Activated CD4-positive, alpha-beta memory T cell treated with anti-CD3 and anti-CD28 coated beads for 36 hours (primary cell): ENCODE data around the gene ARNT2. TPM values are rescaled to one million over a fixed set of nuclear protein-coding genes. Genes with fewer than 3 reads are reported as not detected.

ENCODE experiments used
- CTCF ChIA-PET: fragments of 350-600 bp; sonication (Branson Sonifier 250); formaldehyde crosslinking; loops from one replicate; lab custom pipeline; 2021; ENCODE audit warnings: antibody characterized with exemption, inconsistent platforms; lab: Charles Lee
- POLR2A ChIA-PET: fragments of 350-600 bp; sonication (Branson Sonifier 250); formaldehyde crosslinking; loops from one replicate; lab custom pipeline; 2021; ENCODE audit warnings: antibody characterized with exemption; lab: Charles Lee
- DNase-seq: peaks from one replicate; pipeline ENCODE4 v3.0.0-alpha.2; 2020
- H3K27ac Mint-ChIP-seq: one replicate; pipeline ENCODE4 v1.8.0; 2021; ENCODE audit warnings: mixed read lengths
- H3K27me3 Mint-ChIP-seq: one replicate; pipeline ENCODE4 v1.8.0; 2021; ENCODE audit warnings: mixed read lengths
- H3K36me3 Mint-ChIP-seq: one replicate; pipeline ENCODE4 v1.8.0; 2021; ENCODE audit warnings: mixed read lengths
- H3K4me1 Mint-ChIP-seq: one replicate; pipeline ENCODE4 v1.8.0; 2021; ENCODE audit warnings: low read depth, mixed read lengths
- H3K4me3 Mint-ChIP-seq: one replicate; pipeline ENCODE4 v1.8.0; 2021; ENCODE audit warnings: mild to moderate bottlenecking, mixed read lengths
- H3K9me3 Mint-ChIP-seq: one replicate; pipeline ENCODE4 v1.8.0; 2021; ENCODE audit warnings: mixed read lengths
- intact Hi-C: fragments of 100-400 bp; cut with micrococcal nuclease; formaldehyde crosslinking; loops from one replicate; pipeline ENCODE4 v1.15.1; 2023
- total RNA-seq, 2 experiments: library from RNA; stranded (reverse); gene quantifications; one replicate each; pipeline ENCODE4 v1.2.3, GENCODE V29; 2021

The ARNT2 gene
- total RNA-seq, 2 experiments from 2014 or later, result 0.10 to 0.38 TPM

DNA sequence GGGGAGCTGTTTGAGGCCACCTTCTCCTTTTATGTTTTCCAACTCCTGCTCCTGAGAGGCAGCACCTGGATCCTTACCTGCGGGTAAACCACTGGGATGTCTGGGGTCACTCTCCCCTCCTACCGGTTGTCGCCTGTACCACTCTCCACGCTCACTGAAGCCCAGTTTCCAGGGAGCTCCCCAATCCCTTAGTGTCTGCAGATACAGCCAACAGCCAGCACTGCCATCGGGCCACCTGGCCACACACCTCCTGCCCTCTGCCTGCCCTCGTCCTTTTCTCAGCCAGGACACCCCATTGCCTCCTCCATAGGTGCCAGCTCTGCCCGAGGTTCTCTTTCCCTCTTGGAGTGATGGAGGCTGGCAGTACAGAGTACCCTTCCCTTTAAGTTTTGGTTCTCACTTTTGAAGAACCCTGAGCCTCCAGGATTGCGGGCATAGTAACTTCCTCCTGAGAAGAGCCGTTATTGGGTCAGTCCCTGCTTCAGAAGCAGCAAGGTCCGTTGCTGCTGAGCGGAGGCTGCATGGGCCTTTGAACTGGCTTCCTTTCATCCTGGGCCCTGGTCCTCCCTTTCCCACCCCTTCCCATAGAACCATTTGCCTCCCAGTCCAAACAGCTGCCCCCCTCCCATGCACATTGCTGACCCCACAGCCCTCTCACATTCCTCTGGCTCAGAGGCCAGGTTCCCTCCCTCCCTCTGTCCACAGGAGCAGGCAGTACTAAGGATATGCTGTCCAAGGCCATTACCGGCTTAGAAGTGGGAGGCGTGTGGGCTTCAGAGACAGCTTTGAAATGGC is 30.9 kb downstream of the ARNT2 start:
- H3K9me3 Mint-ChIP-seq, result no peaks in the 10 kb centered on the region
- intact Hi-C loops, result no loop called here
- H3K27ac Mint-ChIP-seq, result no peak overlapping the region
- ChIA-PET POLR2A (no interaction called here), CTCF (no interaction called here)
- H3K4me3 Mint-ChIP-seq, result no peak overlapping the region
- peaks cover 4% of the 10 kb centered on the region for H3K27me3 Mint-ChIP-seq
- no peaks in the 10 kb centered on the region for H3K36me3 Mint-ChIP-seq
- DNase-seq, result no peak
- peaks cover 1% of the 10 kb centered on the region for H3K4me1 Mint-ChIP-seq

DNA sequence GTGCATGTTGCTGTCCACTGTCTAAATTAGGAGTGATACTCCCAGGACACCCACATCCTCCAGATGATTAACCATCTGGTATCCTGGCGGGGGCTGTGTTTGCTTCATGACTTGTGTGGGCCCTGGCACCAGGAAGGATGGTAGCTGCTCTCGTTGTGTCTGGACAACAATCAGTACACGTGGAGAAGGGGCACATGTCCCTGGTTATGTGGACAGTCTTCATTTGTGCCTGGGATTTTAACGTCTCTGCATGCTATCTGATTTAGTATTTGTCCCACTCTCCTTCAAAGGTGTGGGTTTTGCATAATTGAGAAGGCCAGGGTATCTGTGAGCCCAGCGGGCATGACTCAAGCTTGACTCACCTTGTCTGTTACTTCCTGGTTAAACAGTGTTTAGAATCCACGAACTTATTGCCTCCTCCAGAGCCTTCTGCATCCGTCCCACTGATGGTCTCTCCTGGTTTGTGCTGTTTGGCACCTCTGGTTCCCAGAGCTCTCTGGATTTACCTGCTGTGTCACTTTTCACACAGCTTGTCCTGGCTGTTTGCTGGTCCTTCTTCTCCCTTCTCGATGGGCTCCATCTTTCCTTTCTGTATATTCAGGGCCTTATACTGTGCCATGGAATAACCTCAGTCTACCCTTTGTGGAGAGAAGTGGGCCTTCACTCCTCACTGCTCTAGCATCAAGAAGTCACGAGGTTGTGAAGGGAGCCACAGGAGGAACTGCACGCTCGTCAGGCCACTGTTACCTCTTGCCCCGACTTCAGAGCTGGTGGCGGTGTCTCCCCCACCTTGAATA is 32.5 kb downstream of the ARNT2 start:
- peaks cover 1% of the 10 kb centered on the region for H3K4me1 Mint-ChIP-seq
- intact Hi-C loops, result no loop called here
- H3K36me3 Mint-ChIP-seq, result no peaks in the 10 kb centered on the region
- no peaks in the 10 kb centered on the region for H3K9me3 Mint-ChIP-seq
- no peak overlapping the region for H3K4me3 Mint-ChIP-seq
- CTCF ChIA-PET, result no interaction called here
- peaks cover 8% of the 10 kb centered on the region for H3K27me3 Mint-ChIP-seq
- DNase-seq, result peak; percentile 14
- POLR2A ChIA-PET, result no interaction called here
- no peak overlapping the region for H3K27ac Mint-ChIP-seq

DNA sequence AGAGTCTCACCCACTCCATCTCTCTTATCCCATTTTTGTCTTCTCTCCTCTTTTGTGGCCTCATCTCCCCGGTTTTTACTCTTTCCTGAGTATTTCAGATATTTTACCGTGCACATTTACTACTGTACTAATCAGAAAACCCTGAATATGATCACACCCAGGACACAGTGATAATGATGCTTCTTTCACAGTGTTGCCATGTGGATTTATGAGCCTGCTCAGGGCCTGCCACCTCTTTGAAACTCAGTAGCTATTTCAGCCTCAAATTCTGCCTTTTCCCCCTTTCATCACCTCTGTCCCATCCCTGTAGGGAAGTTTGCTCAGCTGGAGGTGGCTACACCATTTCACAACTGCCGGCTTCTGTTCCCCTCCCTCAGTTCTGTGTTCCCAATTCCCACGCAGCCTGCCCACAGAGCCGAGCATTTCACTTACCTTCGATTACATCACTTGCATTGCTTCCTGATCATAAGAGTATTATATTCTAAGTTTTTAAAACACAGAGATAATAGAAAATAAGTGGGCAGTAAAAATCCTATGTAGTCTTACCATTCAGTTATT is 33.2 kb downstream of the ARNT2 start:
- no peak for DNase-seq
- peaks cover 11% of the 10 kb centered on the region for H3K27me3 Mint-ChIP-seq
- CTCF ChIA-PET, result no interaction called here
- H3K27ac Mint-ChIP-seq, result no peak overlapping the region
- H3K4me3 Mint-ChIP-seq, result no peak overlapping the region
- POLR2A ChIA-PET, result no interaction called here
- intact Hi-C loops, result no loop called here
- H3K36me3 Mint-ChIP-seq, result no peaks in the 10 kb centered on the region
- no peaks in the 10 kb centered on the region for H3K9me3 Mint-ChIP-seq
- peaks cover 1% of the 10 kb centered on the region for H3K4me1 Mint-ChIP-seq

DNA sequence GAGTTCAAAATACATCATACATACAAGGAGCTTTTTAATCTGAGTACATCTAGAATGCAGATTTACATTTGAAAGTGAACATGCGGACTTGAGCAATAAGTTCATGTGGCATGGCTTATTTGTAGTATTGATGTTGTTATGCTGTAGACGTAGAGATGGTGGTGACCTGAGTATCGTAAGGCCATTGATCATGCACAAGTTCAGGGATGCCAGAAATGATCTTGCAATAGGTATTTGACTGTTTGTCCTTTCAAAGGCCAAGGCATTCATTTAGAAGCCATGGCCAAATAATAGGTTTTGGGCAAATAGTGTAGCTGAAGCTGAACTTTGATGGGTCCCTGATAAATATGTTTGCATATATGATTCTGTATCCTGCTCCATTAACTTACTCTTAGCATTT is 35.0 kb downstream of the ARNT2 start:
- H3K36me3 Mint-ChIP-seq, result no peaks in the 10 kb centered on the region
- peaks cover 11% of the 10 kb centered on the region for H3K27me3 Mint-ChIP-seq
- peaks cover 1% of the 10 kb centered on the region for H3K4me1 Mint-ChIP-seq
- intact Hi-C loops, result no loop called here
- H3K27ac Mint-ChIP-seq, result no peak overlapping the region
- POLR2A ChIA-PET, result no interaction called here
- no peak for DNase-seq
- no peaks in the 10 kb centered on the region for H3K9me3 Mint-ChIP-seq
- no peak overlapping the region for H3K4me3 Mint-ChIP-seq
- CTCF ChIA-PET, result no interaction called here

DNA sequence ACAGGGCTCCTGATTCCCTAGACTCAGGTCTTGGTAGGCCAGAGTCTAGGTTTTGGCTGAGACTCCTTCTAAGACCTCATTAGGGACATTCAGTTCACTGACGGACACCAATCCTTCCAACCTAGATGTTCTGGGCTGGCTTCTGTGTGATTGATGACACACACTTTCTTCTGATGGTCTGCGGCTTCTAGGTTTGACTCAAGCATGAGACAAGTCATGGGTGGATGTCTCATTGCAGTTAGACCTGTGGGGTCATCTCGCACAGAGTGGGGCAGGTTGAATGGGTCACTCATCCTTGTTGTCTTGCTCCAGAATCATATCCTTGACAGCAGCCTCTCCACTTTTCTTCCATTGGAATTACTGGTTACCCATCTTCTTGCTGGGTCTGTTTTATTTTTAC is 35.8 kb downstream of the ARNT2 start:
- ChIA-PET CTCF (no interaction called here), POLR2A (no interaction called here)
- peaks cover 11% of the 10 kb centered on the region for H3K27me3 Mint-ChIP-seq
- DNase-seq, result no peak
- intact Hi-C loops, result no loop called here
- H3K27ac Mint-ChIP-seq, result no peak overlapping the region
- H3K4me1 Mint-ChIP-seq, result peaks cover 1% of the 10 kb centered on the region
- no peaks in the 10 kb centered on the region for H3K36me3 Mint-ChIP-seq
- H3K9me3 Mint-ChIP-seq, result no peaks in the 10 kb centered on the region
- no peak overlapping the region for H3K4me3 Mint-ChIP-seq

DNA sequence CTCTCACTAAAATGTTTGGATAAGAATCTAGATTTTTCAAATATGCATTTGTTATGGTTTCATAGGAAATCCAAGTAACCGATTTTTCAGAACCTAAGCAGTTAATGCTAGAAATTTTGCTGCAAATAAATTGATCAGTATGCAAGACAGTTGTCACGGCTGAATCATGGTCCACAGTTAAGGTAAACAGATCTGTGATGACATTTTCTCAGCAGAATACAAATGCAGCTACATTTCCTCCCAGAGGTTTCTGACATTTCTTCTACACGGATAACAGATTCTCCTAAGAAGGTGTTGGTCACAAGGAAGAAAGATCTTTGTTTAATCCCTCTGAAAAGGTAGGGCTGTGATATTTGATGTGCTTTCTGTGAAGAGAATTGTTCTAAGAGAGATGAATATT is 36.9 kb downstream of the ARNT2 start:
- Mint-ChIP-seq H3K27me3 (peaks cover 11% of the 10 kb centered on the region), H3K27ac (no peak overlapping the region), H3K9me3 (no peaks in the 10 kb centered on the region), H3K36me3 (no peaks in the 10 kb centered on the region), H3K4me1 (peaks cover 1% of the 10 kb centered on the region), H3K4me3 (no peak overlapping the region)
- intact Hi-C loops, result no loop called here
- DNase-seq, result no peak
- ChIA-PET CTCF (interaction anchor here (0.9 kb wide), 1 partner anchor 13 kb away, joined by 3 read pairs; no protein-coding TSS in a partner anchor), POLR2A (no interaction called here)

DNA sequence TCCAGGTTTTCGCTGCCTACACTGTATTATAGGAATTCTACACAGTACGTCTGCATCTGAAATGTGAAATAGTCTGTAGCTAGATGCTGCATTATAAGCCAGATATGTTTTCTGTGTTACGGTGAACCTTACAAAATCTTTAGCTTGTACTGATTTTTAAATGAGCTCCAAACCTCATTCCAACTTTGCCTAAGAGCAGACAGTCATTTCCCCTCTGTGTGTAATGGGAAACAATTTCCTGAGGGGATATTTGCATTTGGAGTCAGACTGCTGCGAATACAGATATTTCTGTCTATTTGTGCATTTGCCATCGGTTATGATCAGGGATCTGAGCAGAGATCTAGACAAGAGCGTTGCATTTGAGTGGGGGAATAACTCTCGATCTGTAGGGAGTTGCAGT is 37.5 kb downstream of the ARNT2 start:
- peaks cover 11% of the 10 kb centered on the region for H3K27me3 Mint-ChIP-seq
- intact Hi-C loops, result no loop called here
- no peaks in the 10 kb centered on the region for H3K36me3 Mint-ChIP-seq
- DNase-seq, result no peak
- H3K4me3 Mint-ChIP-seq, result no peak overlapping the region
- H3K4me1 Mint-ChIP-seq, result no peaks in the 10 kb centered on the region
- H3K27ac Mint-ChIP-seq, result no peak overlapping the region
- ChIA-PET POLR2A (no interaction called here), CTCF (interaction anchor here (0.8 to 0.9 kb wide), 2 partner anchors 12 to 13 kb away, joined by 3 read pairs; no protein-coding TSS in a partner anchor)
- H3K9me3 Mint-ChIP-seq, result no peaks in the 10 kb centered on the region

DNA sequence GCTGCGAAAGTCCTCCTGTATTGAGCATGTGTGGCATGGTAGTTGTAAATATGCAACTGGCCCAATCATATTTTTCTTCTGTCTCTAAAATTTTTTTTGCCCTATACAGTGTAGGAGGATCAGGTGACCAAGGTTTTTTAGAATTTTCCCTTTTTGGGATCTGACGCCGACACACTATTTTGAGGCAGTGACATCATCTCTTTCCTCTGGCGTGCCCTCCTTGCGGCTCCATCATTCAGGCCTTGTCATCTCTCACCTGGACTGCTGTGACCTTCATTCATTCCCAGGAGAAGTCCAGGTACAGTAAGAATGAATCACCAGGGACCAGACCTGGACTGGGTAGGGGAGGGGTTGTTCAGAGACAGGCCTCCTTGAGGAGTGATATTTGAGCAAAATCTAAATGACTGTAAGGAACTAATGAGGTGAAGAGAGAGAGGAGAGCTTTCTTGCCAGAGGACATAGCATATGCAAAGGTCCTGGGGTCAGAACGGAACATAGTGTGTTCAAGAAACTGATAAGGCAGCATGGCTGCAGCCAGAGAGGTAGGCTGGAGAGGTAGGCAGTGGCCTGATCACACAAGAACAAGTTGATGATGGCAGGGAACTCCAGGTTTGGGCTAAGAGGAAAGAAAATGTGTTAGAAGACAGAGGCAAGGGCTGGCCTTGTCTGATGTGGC is 38.7 kb downstream of the ARNT2 start:
- no peaks in the 10 kb centered on the region for H3K9me3 Mint-ChIP-seq

DNA sequence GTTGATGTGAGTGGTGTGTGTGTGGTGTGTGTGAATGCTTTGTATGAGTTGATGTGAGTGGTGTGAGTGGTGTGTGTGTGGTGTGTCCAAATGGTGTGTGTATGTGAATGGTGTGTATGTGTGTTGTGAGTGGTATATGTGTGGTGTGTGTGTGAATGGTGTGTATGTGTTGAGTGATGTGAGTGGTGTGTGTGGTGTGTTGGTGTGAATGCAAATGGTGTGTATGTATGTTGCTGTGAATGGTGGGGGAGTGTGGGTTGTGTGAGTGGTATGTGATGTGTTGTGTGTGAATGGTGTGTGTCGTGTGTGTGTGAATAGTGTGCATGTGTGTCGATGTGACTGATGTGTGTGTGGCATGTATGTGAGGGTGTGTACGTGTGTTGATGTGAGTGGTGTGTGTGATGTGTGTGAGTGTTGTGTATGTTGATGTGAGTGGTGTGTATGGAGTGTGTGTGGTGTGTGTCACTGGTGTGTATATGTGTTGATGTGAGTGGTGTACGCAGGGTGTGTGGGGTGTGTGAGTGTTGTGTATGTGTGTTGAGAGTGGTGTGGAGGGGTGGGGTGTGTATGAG is 40.6 kb downstream of the ARNT2 start:
- no peak overlapping the region for H3K27ac Mint-ChIP-seq
- intact Hi-C loops, result no loop called here
- no peaks in the 10 kb centered on the region for H3K9me3 Mint-ChIP-seq
- no peaks in the 10 kb centered on the region for H3K36me3 Mint-ChIP-seq
- ChIA-PET POLR2A (no interaction called here), CTCF (no interaction called here)
- H3K4me1 Mint-ChIP-seq, result no peaks in the 10 kb centered on the region
- H3K4me3 Mint-ChIP-seq, result no peak overlapping the region
- H3K27me3 Mint-ChIP-seq, result peaks cover 7% of the 10 kb centered on the region
- DNase-seq, result no peak

More for the DNA sequence above, 38.7 kb downstream of the ARNT2 start:
- ChIA-PET POLR2A (no interaction called here), CTCF (no interaction called here)
- no peaks in the 10 kb centered on the region for H3K4me1 Mint-ChIP-seq
- no peak overlapping the region for H3K27ac Mint-ChIP-seq
- H3K27me3 Mint-ChIP-seq, result peaks cover 7% of the 10 kb centered on the region
- no peak overlapping the region for H3K4me3 Mint-ChIP-seq
- DNase-seq, result no peak
- intact Hi-C loops, result no loop called here
- no peaks in the 10 kb centered on the region for H3K36me3 Mint-ChIP-seq

DNA sequence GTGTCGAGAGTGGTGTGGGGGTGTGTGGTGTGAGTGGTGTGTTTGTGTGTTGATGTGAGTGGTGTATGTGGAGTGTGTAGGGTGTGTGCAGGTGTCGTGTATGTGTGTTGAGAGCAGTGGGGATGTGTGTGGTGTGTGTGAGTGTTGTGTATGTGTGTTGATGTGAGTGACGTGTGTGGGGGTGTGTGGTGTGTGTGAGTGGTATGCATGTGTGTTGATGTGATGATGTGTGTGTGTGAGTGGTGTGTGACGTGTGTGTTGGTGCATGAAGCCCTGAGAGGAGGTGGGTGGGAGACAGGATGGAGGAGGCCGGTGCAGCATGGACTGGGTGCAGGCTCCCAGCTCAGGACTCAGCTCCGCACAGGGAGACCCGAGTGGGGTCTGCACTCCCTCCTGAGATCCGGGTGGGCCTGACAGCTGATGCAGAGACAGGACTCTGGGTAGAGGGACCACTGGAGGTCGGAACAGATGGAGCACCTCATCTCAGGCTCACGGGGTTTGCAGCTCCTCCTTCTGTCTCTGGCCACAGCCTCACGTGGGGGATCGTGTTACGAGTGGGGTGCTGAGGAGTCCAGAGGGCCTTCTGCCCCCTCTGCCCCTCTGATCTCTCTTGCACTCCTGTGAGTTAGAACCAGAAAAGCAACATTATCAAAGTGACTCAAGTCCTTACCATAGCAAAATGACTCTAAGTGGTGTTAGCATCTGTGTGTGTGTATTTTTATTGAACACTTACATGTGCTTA is 41.3 kb downstream of the ARNT2 start:
- intact Hi-C loops, result no loop called here
- H3K9me3 Mint-ChIP-seq, result no peaks in the 10 kb centered on the region
- ChIA-PET CTCF (no interaction called here), POLR2A (no interaction called here)
- H3K27ac Mint-ChIP-seq, result no peak overlapping the region
- H3K4me1 Mint-ChIP-seq, result no peaks in the 10 kb centered on the region
- no peak for DNase-seq
- H3K27me3 Mint-ChIP-seq, result peaks cover 7% of the 10 kb centered on the region
- no peaks in the 10 kb centered on the region for H3K36me3 Mint-ChIP-seq
- H3K4me3 Mint-ChIP-seq, result no peak overlapping the region

DNA sequence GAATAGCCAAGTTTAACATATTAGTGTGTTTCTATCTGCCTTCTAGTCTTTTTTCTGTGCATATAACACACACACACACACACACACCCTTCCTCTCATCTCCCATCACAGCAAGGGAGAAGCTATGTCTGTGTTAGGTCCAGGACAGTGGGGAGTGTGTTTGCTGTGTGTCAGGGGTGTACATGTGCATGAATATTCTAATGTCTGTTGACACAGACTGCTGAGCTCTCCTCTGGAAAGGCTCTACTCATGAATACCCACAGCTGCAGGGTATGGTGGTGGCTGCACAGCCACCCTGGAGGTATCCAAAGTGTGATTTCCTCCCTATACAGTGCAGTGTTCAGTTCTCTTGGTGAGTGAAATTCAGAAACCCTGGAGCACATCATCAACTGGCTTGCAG is 42.9 kb downstream of the ARNT2 start:
- H3K9me3 Mint-ChIP-seq, result no peaks in the 10 kb centered on the region
- DNase-seq, result no peak
- POLR2A ChIA-PET, result no interaction called here
- no peak overlapping the region for H3K27ac Mint-ChIP-seq
- H3K4me3 Mint-ChIP-seq, result no peak overlapping the region
- intact Hi-C loops, result no loop called here
- CTCF ChIA-PET, result interaction anchor here (2.0 kb wide), 1 partner anchor 819 kb away, joined by 6 read pairs; no protein-coding TSS in a partner anchor
- peaks cover 2% of the 10 kb centered on the region for H3K27me3 Mint-ChIP-seq
- H3K36me3 Mint-ChIP-seq, result no peaks in the 10 kb centered on the region
- H3K4me1 Mint-ChIP-seq, result no peaks in the 10 kb centered on the region
